Peyer's patch (tissue), 4 donors: ENCODE data around the gene CACNA2D3.

Experiments used
- CTCF ChIP-seq, 6 experiments: fragments of 450-650 bp in 4 of 6; fragments of 200-600 bp in 2 of 6; sonication (generic) in 1 of 6; IDR thresholded peaks; one replicate each; pipeline ENCODE4 v1.5.1; 2017 to 2019; ENCODE audit warnings: antibody characterized with exemption in 6 of 6, mild to moderate bottlenecking in 3 of 6, moderate library complexity in 1 of 6
- POLR2A ChIP-seq, 2 donors: fragments of 450-650 bp; IDR thresholded peaks; one replicate each; pipeline ENCODE4 v1.5.1; 2017; ENCODE audit warnings: antibody characterized with exemption in 2 of 2, mild to moderate bottlenecking in 2 of 2, moderate library complexity in 2 of 2

- no peak for TF ChIP-seq CTCF (IDR thresholded peaks at IDR 0.05)
- TF ChIP-seq POLR2A (IDR thresholded peaks at IDR 0.05): no peak
Observed at GRCh38 chr3:54941690-54942362, 819.5 kb downstream of the CACNA2D3 start.
